GM12878 (cell line): ENCODE results near the gene VPS16. TPM values are rescaled to one million over a fixed set of nuclear protein-coding genes. Genes with fewer than 3 reads are reported as not detected.

ENCODE experiments used
- ATAC-seq: fragments of 200-7000 bp; cut with Tn5 transposase; 3 replicates; pipeline ENCODE4 v1.9.1; 2020; ENCODE audit warnings: mild to moderate bottlenecking, moderate library complexity
- BruUV-seq: library from RNA; stranded (reverse); fragments of 400-500 nt; replicated peaks from 2 replicates; lab custom pipeline; 2021; lab: Mats Ljungman, UMichigan
- CTCF ChIA-PET: fragments of 300-600 bp; sonication (Branson Sonifier 250); formaldehyde crosslinking; extraction: SDS; loops from one replicate; lab custom pipeline; 2021; ENCODE audit warnings: inconsistent platforms; lab: Yijun Ruan, JAX
- POLR2A ChIA-PET: fragments of 350-600 bp; formaldehyde crosslinking; extraction: SDS; loops from one replicate; lab custom pipeline; 2021; ENCODE audit warnings: inconsistent platforms; lab: Charles Lee
- RAD21 ChIA-PET: fragments of 300-600 bp; sonication (Branson Sonifier 250); formaldehyde crosslinking; loops from one replicate; lab custom pipeline; 2023; ENCODE audit warnings: antibody characterized with exemption; ENCODE audit not compliant: unreplicated experiment; lab: Charles Lee
- SMC1A ChIA-PET: fragments of 300-600 bp; sonication (Branson Sonifier 250); formaldehyde crosslinking; loops from one replicate; lab custom pipeline; 2023; ENCODE audit not compliant: unreplicated experiment, uncharacterized antibody; lab: Charles Lee
- DNase-seq: peaks from one replicate; pipeline ENCODE4 v3.0.0-alpha.2; 2011; ENCODE audit warnings: low read depth, low spot score
- FAIRE-seq: peaks from 3 replicates; lab custom pipeline; 2011; peaks lifted over from hg19 to GRCh38; lab: Jason Lieb, UNC
- H2AFZ ChIP-seq: 2 replicates; pipeline ENCODE4 v1.6.0; 2011; ENCODE audit warnings: low read depth, low read length, control low read depth; ENCODE audit not compliant: control insufficient read depth
- H3K27ac ChIP-seq: 2 replicates; pipeline ENCODE4 v1.5.1; 2011; ENCODE audit warnings: control low read depth; ENCODE audit not compliant: control insufficient read depth, insufficient read depth
- H3K27me3 ChIP-seq, 2 experiments: replicated peaks in 1 of 2; 2 replicates each; pipeline versions ENCODE4 v1.6.0 to v1.6.1; 2011; ENCODE audit warnings: low read length in 1 of 2; ENCODE audit not compliant: control insufficient read depth in 2 of 2, insufficient read depth in 2 of 2
- H3K36me3 ChIP-seq, 2 experiments: 2 replicates each; pipeline ENCODE4 v1.5.1; 2011; ENCODE audit warnings: low read length in 1 of 2; ENCODE audit not compliant: control insufficient read depth in 2 of 2, insufficient read depth in 2 of 2
- H3K4me1 ChIP-seq: 2 replicates; pipeline ENCODE4 v1.6.1; 2011; ENCODE audit warnings: mild to moderate bottlenecking, low read length, moderate library complexity, mixed read lengths; ENCODE audit not compliant: control insufficient read depth, insufficient read depth
- H3K4me2 ChIP-seq: 2 replicates; pipeline ENCODE4 v1.6.0; 2011; ENCODE audit warnings: control low read depth; ENCODE audit not compliant: control insufficient read depth, insufficient read depth
- H3K4me3 ChIP-seq: fragments of 200-600 bp; sonication (generic); 2 replicates; pipeline ENCODE4 v1.5.1; 2016
- H3K79me2 ChIP-seq: 2 replicates; pipeline ENCODE4 v1.6.0; 2011; ENCODE audit warnings: low read length; ENCODE audit not compliant: control insufficient read depth, insufficient read depth
- H3K9ac ChIP-seq: 2 replicates; pipeline ENCODE4 v1.8.0; 2011; ENCODE audit warnings: low read length, control low read depth, mixed read lengths; ENCODE audit not compliant: control insufficient read depth, insufficient read depth
- H3K9me3 ChIP-seq: replicated peaks from 3 replicates; pipeline ENCODE4 v1.5.1; 2011; ENCODE audit warnings: mild to moderate bottlenecking, low read length; ENCODE audit not compliant: control insufficient read depth, insufficient read depth
- H4K20me1 ChIP-seq: 2 replicates; pipeline ENCODE4 v1.6.0; 2011; ENCODE audit not compliant: control insufficient read depth, insufficient read depth
- ATF3 ChIP-seq: IDR thresholded peaks from 2 replicates; pipeline ENCODE4 v1.6.1; 2011; ENCODE audit warnings: low read depth, mild to moderate bottlenecking, low read length, moderate library complexity, borderline replicate concordance; ENCODE audit errors: extremely low read depth
- ATF7 ChIP-seq: fragments of 450-650 bp; IDR thresholded peaks from 2 replicates; pipeline ENCODE4 v1.6.1; 2016; ENCODE audit warnings: low read depth, mild to moderate bottlenecking
- BCL3 ChIP-seq: IDR thresholded peaks from 2 replicates; pipeline ENCODE4 v1.6.1; 2011; ENCODE audit warnings: borderline replicate concordance, low read depth, mild to moderate bottlenecking, moderate library complexity, low read length; ENCODE audit not compliant: insufficient read depth, poor library complexity, severe bottlenecking
- CEBPZ ChIP-seq: fragments of 150-350 bp; IDR thresholded peaks from 2 replicates; pipeline ENCODE4 v1.6.1; 2016; ENCODE audit warnings: low read depth, low read length
- CUX1 ChIP-seq: IDR thresholded peaks from 2 replicates; pipeline ENCODE4 v1.6.1; 2012; ENCODE audit warnings: improper control_type of control experiment, low read depth, low read length; ENCODE audit not compliant: insufficient replicate concordance
- EP300 ChIP-seq, 2 experiments: fragments of 150-350 bp in 1 of 2; IDR thresholded peaks; 2 replicates each; pipeline ENCODE4 v1.6.1; 2011 to 2012; ENCODE audit warnings: low read depth in 2 of 2, low read length in 2 of 2, borderline replicate concordance in 1 of 2, improper control_type of control experiment in 1 of 2, inconsistent platforms in 1 of 2; ENCODE audit not compliant: control insufficient read depth in 1 of 2
- FOS ChIP-seq: IDR thresholded peaks from 3 replicates; pipeline ENCODE4 v1.6.1; 2011; ENCODE audit warnings: borderline replicate concordance; ENCODE audit not compliant: insufficient read length; ENCODE audit errors: extremely low read depth
- FOXK2 ChIP-seq: fragments of 450-650 bp; IDR thresholded peaks from 2 replicates; pipeline ENCODE4 v1.6.1; 2017; ENCODE audit warnings: mild to moderate bottlenecking, moderate library complexity
- IKZF2 ChIP-seq, 2 experiments: fragments of 450-650 bp; IDR thresholded peaks; 2 replicates each; pipeline ENCODE4 v1.6.1; 2017; ENCODE audit warnings: mild to moderate bottlenecking in 2 of 2, moderate library complexity in 2 of 2
- NBN ChIP-seq: fragments of 450-650 bp; IDR thresholded peaks from 2 replicates; pipeline ENCODE4 v1.6.1; 2016
- SMARCA5 ChIP-seq: fragments of 450-650 bp; IDR thresholded peaks from 2 replicates; pipeline ENCODE4 v1.6.1; 2017; ENCODE audit warnings: mild to moderate bottlenecking
- WGBS: methylation state at CpG from one replicate; pipeline ENCODE4 v1.1.6; 2016; ENCODE audit warnings: low lambda C conversion rate; ENCODE audit not compliant: insufficient replicate concordance, insufficient coverage; ENCODE audit errors: missing lambda C conversion rate; 5-methylcytosine and 5-hydroxymethylcytosine counted together
- in situ Hi-C: fragments of 300-500 bp; cut with MboI; formaldehyde crosslinking; loops from 9 replicates; pipeline ENCODE4 v1.14.3; 2018; ENCODE audit warnings: mixed read lengths
- intact Hi-C: fragments of 100-400 bp; cut with micrococcal nuclease; formaldehyde crosslinking; loops from one replicate; pipeline ENCODE4 v1.14.2; 2022; ENCODE audit not compliant: unreplicated experiment
- polyA plus RNA-seq, 11 experiments: library from polyadenylated mRNA; depleted of rRNA in 4 of 11; unstranded in 6 of 11; stranded (reverse) in 5 of 11; fragments of >200 nt; fragmentation: Nextera tagmentation in 4 of 11; fragmentation: Illumina TruSeq in 1 of 11; extraction: Ambion mirVana in 4 of 11; extraction: Trizol in 1 of 11; gene quantifications; 1 replicate in 1 of 11; 2 replicates in 10 of 11; pipeline versions ENCODE4 v1.2.1 to v1.2.3, GENCODE V29; 2011 to 2016; ENCODE audit warnings: inconsistent platforms in 2 of 11, missing spikeins in 2 of 11, low read depth in 1 of 11
- total RNA-seq, 4 experiments: library from RNA; depleted of rRNA in 3 of 4; stranded (reverse); fragments of >200 nt in 3 of 4; fragmentation: Illumina TruSeq in 1 of 4; extraction: Trizol in 1 of 4; gene quantifications; 2 replicates each; pipeline versions ENCODE4 v1.2.1 to v1.2.3, GENCODE V29; 2013 to 2021

Gene VPS16
- total and polyA plus RNA-seq, 10 of the 15 experiments (the other 5 are each of a cell fraction or from before 2014, with no cell fraction given), result 8.4 to 37.5 (median 26.4) TPM

GRCh38 chr20:2891343-2891742, 50.8 kb downstream of the VPS16 start:
- FAIRE-seq (no peak), DNase-seq (no peak), ATAC-seq (no peak)
- Histone ChIP-seq H3K9me3 (peaks cover 4% of the 10 kb centered on the region), H3K4me2 (no peak overlapping the region), H3K27me3 (no peaks in the 10 kb centered on the region), H3K36me3 (no peaks in the 10 kb centered on the region), H3K4me3 (no peak overlapping the region), H2AFZ (no peak overlapping the region), H3K4me1 (peaks cover 3% of the 10 kb centered on the region), H3K27ac (no peak overlapping the region), H4K20me1 (no peaks in the 10 kb centered on the region), H3K9ac (no peak overlapping the region), H3K79me2 (peaks cover 48% of the 10 kb centered on the region)
- 47% methylated on average over 2 of the region's 2 CpGs for WGBS
- CTCF ChIA-PET, result interaction anchor here (1.1 kb wide), 1 partner anchor 16 kb away, joined by 4 read pairs; no protein-coding TSS in a partner anchor
- TF ChIP-seq ATF3, result no peak
- TF ChIP-seq IKZF2 (IDR thresholded peaks at IDR 0.05), result no peak
- no peak for TF ChIP-seq EP300 (IDR thresholded peaks at IDR 0.05; ENCODE audit: borderline replicate concordance in 1 of 2, control insufficient read depth in 1 of 2, low read depth in 2 of 2, low read length in 2 of 2)
- TF ChIP-seq ATF7, result no peak
- no peak for TF ChIP-seq FOXK2
- TF ChIP-seq BCL3, result no peak
- TF ChIP-seq CUX1, result no peak
- TF ChIP-seq SMARCA5, result no peak
- TF ChIP-seq CEBPZ, result no peak
- TF ChIP-seq FOS, result no peak
- TF ChIP-seq NBN, result no peak
- in situ Hi-C loops (no loop called here), intact Hi-C loops (no loop called here)
- SMC1A ChIA-PET, result no interaction called here
- POLR2A ChIA-PET, result interaction anchor here (2.2 kb wide), 1 partner anchor 10 kb away, joined by 8 read pairs; no protein-coding TSS in a partner anchor
- RAD21 ChIA-PET, result no interaction called here
- no TSS peak for BruUV-seq
